Measurements from ENCODE around the gene LRRC32. TPM values are rescaled to one million over a fixed set of nuclear protein-coding genes. Genes with fewer than 3 reads are reported as not detected.

Gene LRRC32
- total and polyA plus RNA-seq, 10 of the 15 experiments (the other 5 are each of a cell fraction or from before 2014, with no cell fraction given) = 0.56 to 20.8 (median 7.4) TPM

DNA sequence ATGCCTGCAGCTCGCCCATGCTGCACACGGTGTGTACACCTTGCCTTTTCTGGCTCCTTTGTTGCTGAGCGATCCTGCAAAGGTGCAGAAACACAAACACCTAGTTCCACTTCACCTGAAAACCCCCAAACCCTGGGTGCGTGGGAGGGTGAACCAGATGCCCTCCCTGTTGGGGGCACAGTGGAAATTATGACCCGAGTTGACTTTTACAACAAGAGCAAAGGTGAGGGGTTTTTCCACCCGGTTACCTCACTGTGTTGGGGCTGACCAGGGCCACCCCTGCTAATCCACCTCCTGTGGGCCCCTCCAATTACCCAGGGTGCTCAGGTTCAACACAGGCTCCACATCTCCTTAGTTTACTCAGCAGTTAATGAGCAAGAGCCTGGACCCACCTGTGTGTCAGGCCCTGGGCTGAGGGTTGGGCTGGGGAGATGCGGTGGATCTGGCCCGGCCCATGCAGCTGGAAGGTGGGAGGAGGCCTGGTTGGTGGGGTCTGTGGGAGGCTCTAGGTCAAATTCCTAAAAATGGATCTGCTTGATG is 42.1 kb downstream of the LRRC32 start (continued):
- TF ChIP-seq BHLHE40 (IDR thresholded peaks at IDR 0.05; ENCODE audit: borderline replicate concordance in 1 of 2, low read depth in 2 of 2, low read length in 1 of 2) (peak; percentile 28 to 38; a peak in 1 of 4 replicates), RCOR1 (conservative IDR thresholded peaks at IDR 0.05; ENCODE audit: low read depth, low read length) (no peak), ZSCAN29 (IDR thresholded peaks at IDR 0.05) (no peak), ETV6 (conservative IDR thresholded peaks at IDR 0.05 in 1 of 2, IDR thresholded peaks at IDR 0.05 in 1 of 2; ENCODE audit: borderline replicate concordance in 1 of 2, low read depth in 1 of 2) (no peak), SMC3 (IDR thresholded peaks at IDR 0.05; ENCODE audit: borderline replicate concordance, low read length) (no peak), RELB (IDR thresholded peaks at IDR 0.05; ENCODE audit: low read depth) (no peak), CEBPZ (IDR thresholded peaks at IDR 0.05; ENCODE audit: low read depth, low read length) (no peak), EZH2 (IDR thresholded peaks at IDR 0.05; ENCODE audit: borderline replicate concordance, control insufficient read depth, low read depth, low read length) (no peak), RFX5 (IDR thresholded peaks at IDR 0.05; ENCODE audit: low read depth, low read length) (no peak), FOXK2 (IDR thresholded peaks at IDR 0.05) (peak; percentile 37; the same call in 1 of the 2 replicates), NR2C1 (IDR thresholded peaks at IDR 0.05) (no peak), TARDBP (IDR thresholded peaks at IDR 0.05; ENCODE audit: borderline replicate concordance) (no peak), ZNF207 (IDR thresholded peaks at IDR 0.05; ENCODE audit: borderline replicate concordance) (no peak), ZBED1 (IDR thresholded peaks at IDR 0.05; ENCODE audit: borderline replicate concordance) (peak; percentile 56; the same call in 1 of the 2 replicates)
- TF ChIP-seq, protein P1, sequence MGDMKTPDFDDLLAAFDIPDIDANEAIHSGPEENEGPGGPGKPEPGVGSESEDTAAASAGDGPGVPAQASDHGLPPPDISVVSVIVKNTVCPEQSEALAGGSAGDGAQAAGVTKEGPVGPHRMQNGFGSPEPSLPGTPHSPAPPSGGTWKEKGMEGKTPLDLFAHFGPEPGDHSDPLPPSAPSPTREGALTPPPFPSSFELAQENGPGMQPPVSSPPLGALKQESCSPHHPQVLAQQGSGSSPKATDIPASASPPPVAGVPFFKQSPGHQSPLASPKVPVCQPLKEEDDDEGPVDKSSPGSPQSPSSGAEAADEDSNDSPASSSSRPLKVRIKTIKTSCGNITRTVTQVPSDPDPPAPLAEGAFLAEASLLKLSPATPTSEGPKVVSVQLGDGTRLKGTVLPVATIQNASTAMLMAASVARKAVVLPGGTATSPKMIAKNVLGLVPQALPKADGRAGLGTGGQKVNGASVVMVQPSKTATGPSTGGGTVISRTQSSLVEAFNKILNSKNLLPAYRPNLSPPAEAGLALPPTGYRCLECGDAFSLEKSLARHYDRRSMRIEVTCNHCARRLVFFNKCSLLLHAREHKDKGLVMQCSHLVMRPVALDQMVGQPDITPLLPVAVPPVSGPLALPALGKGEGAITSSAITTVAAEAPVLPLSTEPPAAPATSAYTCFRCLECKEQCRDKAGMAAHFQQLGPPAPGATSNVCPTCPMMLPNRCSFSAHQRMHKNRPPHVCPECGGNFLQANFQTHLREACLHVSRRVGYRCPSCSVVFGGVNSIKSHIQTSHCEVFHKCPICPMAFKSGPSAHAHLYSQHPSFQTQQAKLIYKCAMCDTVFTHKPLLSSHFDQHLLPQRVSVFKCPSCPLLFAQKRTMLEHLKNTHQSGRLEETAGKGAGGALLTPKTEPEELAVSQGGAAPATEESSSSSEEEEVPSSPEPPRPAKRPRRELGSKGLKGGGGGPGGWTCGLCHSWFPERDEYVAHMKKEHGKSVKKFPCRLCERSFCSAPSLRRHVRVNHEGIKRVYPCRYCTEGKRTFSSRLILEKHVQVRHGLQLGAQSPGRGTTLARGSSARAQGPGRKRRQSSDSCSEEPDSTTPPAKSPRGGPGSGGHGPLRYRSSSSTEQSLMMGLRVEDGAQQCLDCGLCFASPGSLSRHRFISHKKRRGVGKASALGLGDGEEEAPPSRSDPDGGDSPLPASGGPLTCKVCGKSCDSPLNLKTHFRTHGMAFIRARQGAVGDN (IDR thresholded peaks at IDR 0.05) = no peak
